Fibroblast of skin of left biceps (primary cell): ENCODE data around the gene MIGA2.

Source experiments
- DNase-seq, 2 experiments: peaks; one replicate each; pipeline ENCODE4 v3.0.0-alpha.2; 2013; ENCODE audit warnings: low read depth in 2 of 2

The MIGA2 gene

DNA sequence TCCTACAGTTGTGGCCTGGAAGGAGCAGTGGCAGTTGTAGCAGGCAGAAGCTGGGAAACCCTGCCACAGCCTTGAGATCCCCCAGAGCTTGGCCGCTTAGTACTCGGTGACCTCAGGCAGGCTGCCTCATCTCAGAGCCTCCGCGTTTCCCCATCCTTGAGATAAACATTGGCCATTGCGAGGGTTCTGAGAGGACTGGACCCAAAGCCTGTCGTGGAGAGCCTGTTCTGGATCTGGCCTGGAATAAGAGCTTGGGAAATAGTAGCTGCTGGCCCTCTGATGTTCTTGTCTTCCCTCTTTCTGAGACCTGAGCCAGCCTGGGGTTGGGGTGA, 1.3 kb downstream of the MIGA2 start:
- no peak for DNase-seq

DNA sequence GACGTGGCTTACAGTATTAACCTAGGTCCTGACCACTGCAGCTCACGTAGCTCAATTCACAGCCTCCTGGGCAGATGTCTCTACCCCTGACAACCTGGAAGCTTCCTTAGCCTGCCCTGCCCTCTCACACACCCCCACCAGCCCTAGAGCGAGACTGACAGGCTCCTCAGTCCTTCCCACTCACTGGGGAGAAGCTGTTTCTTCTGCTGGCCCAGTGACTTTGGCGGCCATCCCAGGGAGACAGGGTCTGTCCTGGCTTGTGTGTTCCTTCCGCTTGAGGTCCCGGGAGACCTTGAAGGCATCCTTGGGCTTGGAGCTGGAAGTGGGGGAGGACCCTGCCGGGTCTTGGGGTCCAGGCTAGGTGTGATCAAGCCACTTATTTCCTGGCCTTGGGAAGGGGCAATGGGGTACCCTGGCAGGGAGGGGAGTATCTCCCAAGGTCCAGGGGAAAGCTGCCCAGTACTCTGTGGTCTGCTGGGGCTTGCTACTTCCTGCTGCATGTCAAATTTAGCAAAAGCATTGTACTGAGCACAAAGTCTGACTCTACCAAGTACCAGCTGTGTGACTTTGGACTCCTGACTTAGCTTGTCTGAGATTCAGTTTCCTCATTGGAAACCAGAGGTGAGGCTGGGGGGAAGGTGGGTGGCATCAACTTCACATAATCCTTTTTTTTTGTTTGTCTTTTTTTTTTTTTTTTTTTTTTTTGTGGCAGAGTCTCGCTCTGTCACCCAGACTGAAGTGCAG, 1.9 kb downstream of the MIGA2 start:
- no peak for DNase-seq

DNA sequence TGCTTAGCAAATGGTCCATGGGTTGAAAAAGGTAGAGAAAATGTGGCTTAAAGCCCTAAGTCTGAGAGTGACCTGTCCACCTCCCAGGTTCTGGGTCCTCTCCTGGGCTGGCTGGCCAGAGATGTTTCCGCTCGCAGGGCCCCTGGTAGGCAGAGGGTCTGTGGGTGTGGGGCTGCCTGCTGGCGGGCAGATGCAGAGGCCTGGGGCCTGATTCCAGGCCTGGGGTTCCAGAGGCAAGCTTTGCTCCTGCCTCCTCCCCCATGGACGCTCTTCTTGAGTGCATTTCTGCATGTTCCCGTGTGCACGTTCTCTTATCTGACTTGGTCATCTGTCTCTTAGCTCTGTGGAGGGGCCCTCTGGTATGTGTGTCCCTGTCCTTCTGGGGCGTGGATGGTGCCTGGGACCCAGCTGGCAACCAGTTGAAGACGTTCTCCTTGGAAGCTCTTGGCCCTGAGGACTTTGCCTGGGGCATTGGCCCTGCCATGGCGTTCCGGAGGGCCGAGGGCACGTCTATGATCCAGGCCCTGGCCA, 3.8 kb downstream of the MIGA2 start:
- DNase-seq = no peak

DNA sequence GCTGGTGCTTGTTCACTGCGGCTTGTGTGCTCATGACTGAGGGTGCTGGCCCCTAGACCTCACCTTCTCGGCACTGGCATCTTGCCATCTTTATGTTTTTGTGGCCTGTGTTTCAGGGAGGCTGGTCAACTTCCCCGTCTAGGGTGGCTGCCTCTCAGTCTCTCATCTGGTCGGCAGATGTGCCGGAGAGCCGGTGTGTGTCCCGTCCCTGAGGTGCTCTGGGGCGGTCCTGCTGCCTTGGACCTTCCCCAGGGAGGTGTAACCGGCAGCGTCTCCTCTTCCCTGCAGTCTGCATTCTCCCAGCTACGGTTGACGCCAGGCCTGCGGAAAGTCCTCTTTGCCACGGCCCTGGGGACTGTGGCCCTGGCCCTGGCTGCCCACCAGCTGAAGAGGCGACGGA, 5.6 kb downstream of the MIGA2 start:
- no peak for DNase-seq

DNA sequence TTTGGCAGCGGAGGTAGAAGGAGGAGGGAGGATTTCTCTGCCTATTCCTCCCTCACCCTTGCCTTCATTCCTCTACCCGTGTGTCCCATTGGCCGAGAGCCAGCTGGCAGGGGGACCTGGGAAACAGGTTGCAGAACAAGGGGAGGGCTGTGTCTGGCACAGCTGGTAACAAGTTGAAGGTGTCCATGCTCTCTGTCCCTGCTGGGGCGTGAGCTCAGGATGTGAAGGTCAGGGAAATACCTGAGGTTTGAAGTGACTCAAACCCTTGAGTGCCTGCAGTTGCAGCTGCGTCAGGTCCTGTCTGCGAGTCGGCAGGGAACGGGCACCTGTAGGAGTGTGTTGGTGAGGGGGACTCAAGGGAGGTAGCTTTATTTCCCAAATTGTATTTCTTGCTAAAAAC, 16.2 kb downstream of the MIGA2 start:
- no peak for DNase-seq

DNA sequence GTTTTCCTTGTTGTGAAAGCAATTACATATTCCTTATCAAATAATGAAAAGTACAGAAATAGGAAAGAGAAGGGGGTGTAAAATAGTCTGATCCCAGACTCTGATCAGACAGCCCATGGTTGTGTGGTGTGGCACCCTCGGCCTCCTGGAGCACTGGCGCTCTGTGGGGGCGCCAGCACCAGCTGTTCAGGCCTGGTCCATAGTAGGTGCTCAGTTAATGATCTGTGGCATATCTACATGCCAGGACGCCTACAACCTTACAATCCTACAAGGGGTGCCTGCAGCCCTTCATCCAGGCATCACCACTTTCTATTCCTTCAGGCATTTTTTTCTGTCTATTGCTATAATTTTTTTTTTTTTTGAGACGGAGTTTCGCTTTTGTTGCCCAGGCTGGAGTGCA, 16.6 kb downstream of the MIGA2 start:
- no peak for DNase-seq

DNA sequence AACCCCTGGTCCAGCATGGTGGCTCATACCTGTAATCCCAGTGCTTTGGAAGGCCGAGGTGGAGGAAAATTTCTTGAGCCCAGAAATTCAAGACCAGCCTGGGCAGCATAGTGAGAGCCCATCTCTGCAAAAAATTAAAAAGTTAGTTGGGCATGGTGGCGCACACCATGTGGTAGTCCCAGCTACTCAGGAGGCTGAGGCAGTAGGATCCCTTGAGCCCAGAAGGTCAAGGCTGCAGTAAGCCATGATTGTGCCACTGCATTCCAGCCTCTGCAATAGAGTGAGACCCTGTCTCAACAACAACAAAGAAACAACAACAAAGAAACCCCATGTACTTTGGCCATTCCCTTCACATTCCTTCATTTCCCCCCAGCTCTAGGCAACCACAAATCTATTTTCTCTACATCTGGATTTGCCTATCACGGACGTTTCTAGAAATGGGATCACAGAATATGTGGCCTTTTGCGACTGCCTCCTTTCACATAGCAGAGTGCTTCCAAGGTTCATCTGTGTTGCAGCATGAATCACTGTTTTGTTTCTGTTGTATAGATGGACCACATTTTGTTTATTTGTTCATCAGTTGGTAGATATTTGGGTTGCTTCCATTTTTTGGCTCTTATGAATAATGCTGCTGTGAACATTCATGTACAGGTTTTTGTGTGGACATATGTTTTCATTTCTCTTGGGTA, 17.9 kb downstream of the MIGA2 start:
- no peak for DNase-seq

DNA sequence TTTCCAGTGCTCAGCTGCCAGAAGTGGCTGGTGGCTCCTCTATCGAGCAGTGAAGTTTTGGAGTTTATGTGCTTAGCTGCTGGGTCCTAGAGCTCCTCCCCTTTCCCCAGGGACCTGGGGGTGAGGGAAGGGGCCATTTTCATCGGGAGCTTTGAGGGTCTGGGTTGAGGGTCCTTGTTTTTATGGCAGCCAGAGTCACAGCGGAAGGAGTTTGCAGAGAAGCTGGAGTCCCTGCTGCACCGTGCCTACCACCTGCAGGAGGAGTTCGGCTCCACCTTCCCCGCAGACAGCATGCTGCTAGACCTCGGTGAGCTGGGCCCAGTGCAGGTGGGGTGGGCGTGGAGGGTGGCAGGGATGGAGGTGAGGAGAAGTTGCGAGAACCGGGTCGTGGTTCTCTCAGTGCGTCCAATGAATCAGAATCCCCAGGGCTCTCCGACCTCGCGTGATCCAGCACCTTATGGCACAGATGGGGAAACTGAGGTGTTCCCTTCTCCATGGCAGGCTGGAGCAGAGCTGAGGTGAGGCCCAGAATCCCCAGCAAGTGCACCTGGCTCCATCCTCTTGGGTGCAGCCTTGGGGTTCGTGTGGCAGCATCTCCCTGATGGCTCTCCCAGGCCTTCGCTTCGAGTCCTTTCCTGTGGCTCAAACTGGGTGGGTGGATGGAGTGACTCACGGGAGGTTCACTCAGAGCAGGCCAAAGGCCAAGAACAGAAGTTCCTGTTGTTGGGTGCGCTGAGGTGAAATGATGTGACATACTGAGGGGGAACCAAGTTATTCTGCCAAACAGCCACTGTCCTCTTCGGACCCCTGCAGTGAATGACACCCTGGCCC, 22.8 kb downstream of the MIGA2 start:
- DNase-seq = no peak

DNA sequence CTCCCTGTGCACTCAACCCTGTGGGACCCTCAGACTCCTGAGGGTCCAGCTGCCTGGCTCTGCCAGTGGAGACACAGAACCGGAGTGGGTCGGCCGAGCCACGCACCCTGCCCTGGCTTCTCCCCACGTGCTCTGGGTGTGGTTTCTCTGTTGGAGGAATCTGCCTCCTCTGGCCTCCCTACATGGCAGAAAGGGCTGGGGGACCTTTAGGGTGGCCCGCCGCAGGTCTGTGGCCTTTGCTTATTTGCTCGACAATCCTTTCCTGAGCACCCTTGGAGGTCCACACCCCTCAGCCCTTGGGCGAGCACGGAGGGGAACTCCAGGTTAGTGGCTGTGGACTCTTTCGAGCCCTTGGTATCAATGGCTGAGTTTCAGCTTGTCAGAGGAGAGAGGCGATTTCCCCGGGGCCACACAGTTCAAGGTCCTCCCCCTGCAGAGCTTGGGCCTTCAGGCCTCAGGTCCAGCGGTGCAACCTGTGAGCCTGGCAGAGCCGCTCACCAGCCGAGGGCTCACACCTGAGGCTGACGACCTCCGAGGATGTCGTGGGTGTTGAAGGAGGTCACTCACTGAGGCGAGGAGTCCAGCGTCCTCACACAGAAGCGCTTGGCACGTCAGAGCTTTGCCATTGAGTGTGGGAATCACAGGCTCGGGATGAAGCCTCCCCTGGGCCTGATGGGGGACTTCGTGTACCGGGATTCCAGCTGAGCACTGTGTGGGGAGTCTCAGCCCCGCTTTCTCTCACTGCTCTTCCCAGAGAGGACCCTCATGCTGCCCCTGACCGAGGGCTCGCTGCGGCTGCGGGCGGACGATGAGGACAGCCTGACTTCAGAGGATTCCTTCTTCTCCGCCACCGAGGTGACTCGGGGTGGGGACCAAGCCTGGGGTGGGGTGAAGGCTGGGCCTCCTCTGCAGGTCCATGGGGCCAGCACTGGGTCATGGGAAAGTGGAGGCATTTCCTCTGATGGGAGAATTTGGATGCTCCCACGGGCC, 23.7 kb downstream of the MIGA2 start:
- DNase-seq = no peak

DNA sequence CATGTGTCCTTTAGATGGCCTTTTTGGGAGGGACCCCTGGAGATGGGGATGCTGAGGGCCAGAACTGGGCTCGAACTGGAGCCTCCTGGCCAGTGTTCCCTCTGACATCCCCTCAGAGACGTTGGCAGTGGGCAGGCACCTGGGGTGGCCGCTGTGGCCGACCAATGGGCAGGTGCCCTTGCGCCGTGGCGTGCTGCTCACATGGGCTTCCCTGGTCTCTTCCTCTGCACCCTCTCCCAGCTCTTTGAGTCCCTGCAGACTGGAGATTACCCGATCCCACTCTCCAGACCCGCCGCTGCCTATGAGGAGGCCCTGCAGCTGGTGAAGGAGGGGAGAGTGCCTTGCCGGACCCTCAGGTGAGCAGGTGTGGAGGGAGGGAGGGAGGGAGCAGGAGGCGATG, 24.6 kb downstream of the MIGA2 start:
- no peak for DNase-seq

DNA sequence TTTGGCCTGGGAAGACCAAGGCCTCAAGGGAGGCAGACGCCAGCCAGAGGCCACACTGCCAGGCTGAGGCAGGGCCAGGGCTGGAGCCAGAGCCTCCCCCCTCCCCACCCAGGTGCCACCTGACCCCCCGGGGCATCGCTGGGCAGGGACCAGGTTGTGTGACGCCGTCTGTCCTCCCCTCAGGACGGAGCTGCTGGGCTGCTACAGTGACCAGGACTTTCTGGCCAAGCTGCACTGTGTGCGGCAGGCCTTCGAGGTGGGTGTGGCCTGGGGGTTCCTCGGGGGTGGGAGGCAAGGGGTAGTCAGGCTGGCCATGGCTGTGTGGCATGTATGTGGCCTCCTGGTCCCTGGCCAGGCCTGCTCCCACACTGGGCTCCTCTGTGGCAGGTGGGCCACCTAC, 26.6 kb downstream of the MIGA2 start:
- DNase-seq = no peak

DNA sequence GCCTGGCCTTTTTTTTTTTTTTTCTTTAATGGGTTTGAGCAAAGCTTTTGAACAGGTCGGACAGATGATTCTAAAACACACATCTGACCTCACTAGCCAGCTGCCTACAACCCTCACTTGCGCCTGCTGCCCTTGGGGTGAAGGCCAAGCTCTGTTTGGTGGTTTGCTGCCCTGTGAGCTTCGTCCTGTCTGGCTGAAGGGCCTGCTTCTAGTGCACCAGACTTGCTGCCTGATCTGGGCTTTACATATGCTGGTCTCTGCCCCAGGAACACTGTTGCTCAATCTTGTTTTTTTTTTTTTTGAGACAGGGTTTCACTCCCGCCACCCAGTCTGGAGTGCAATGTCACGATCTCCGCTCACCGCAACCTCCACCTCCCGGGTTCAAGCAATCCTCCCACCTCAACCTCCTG, 28.1 kb downstream of the MIGA2 start:
- DNase-seq = no peak

DNA sequence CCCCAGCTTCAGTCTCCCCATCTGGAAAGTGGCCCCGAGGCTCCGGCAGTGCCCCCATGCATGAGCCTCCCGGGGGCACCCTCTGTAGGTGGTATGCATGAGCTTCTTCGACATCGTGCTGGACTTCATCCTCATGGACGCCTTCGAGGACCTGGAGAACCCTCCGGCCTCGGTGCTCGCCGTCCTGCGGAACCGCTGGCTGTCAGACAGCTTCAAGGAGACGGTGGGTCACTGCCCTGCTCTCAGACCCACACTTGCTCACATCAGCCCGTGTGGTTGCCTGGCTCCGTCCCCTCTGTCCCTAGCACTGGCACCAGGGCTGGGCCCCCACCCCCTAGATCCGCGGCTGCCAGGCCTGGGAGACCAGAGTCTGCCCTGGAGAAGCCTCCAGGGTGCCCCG, 31.7 kb downstream of the MIGA2 start:
- no peak for DNase-seq

DNA sequence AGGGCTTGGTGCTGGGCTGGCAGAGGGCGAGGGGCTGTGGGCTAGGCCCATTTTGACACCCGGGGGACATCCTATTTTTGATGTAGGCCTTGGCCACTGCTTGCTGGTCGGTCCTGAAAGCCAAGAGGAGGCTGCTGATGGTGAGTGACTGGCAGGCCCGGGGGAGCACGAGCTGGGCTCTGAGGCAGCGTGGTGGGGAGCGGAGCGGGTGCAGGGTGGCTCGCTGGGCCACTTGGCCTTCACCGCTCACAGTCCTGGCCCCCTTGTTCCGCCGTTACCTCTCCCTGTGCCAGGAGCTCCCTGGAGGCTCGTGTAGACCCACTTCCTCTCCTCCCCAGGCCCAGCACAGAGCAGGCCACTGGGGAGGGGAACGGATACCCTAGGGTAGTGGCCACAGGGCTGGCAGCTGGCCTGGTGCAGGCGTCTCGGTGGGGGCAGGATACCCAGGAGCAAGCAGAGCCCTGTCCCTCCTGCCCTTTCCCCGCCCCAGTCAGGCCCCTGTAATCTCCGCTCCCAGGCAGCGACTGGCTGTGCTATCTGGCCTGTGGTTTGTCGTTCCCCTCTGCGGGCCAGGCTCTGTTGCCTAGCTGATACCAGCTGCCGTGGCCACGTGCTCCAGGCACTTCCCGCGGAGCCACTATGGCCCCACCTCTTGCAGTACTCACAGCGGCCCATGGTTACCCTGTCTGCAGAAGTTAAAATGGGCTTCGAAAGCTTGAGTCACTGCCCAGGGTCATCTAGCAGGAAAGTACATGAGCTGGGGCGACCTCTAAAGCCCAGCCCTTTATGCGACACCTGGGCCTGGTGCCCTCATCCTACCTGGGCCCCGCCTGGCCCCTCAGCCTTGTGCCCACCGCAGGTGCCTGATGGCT, 32.8 kb downstream of the MIGA2 start:
- DNase-seq = no peak

DNA sequence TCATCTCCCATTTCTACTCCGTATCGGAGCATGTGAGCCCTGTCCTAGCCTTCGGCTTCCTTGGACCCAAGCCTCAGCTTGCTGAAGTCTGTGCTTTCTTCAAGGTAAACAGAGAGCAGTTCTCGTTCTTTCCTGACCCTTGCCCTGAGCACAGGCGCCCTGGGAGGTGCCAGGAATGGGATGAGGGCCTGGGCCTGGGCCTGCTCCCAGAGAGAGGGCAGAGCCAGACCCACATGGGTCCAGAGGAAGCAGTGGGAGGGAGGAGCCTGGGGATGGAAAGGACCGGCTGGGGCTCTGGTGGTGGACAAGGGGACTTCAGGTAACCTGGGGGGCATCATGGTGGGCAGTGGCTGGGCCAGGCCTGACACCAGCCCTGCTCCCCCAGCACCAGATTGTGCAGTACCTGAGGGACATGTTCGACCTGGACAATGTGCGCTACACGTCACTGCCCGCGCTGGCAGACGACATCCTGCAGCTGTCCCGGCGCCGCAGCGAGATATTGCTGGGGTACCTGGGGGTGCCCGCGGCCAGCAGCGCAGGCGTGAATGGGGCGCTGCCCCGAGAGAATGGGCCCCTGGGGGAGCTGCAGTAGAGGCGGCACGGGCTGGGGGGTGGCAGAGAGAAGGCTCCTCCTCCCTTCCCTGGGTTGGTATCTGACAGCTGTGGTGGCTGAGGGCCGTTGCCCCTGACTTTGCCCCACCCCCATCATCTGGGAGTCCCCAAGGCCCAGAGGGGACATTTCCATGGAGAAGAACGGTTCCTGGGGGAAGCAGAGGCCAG, 33.6 kb downstream of the MIGA2 start:
- DNase-seq = no peak

DNA sequence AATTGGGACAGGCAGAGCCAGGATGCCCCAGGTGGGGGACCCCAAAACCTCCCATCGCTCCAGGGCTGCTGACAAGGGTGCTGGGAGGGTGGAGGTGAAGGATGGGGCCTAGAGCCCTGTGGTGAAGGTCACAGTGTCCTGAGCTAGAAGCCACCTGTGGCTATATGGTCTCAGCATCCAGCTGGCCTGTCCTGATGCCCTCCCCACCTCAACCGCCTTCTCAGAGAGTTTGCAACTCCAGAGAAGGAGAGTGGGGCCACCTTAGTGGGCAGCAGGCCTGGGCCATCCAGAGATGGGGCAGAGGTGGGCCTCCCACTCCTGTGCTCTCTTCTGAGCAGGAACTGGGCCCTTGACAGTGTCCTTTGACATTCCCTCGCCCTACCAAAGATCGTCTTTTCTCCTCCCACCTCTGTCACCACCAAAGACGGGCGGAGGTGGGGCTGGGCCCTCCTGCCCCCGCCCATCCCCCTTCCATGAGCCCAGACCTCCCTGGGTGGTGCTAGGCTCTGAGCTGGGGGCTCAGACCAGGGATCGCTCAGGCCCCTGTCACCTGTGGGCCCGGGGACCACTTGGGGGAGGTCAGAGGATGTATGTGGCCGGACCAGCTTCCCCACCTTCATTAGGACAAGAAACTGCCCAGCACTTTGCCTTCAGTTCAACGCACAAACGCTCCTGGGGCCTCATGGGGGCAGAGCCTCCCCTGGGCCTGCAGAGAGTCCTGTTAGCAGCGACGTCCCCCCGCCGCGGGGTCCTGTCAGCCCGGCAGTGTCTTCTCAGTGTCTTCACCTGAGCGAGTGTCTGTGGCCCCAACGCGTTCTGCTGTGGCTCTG, 34.5 kb downstream of the MIGA2 start:
- DNase-seq = no peak

DNA sequence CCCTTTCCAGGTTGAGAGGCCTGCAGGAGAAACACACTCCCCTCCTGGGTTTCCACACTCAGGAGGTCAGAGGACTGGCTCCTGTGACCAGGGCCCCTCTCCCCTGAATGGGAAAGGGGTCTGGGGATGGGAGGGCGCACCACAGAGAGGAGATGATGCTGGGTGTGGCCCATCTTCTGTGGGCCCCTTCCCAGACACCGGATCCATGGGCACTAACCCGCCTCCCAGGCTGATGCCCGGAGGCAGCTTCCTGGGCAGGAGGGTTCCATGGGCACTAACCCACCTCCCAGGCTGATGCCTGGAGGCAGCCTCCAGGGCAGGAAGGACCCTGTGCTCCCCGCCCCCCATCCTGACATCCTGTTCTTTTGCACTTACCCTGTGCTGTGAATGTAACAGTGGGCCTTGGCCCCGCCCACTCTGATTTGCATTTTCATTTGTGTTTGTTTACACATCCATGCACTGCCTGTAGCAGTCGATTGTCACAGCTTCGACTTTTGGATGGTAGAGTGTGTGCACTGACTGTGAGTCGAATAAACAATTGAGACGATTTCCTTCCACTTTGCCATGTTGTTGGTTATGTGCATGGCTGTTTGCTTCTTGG, 35.2 kb downstream of the MIGA2 start:
- no peak for DNase-seq

DNA sequence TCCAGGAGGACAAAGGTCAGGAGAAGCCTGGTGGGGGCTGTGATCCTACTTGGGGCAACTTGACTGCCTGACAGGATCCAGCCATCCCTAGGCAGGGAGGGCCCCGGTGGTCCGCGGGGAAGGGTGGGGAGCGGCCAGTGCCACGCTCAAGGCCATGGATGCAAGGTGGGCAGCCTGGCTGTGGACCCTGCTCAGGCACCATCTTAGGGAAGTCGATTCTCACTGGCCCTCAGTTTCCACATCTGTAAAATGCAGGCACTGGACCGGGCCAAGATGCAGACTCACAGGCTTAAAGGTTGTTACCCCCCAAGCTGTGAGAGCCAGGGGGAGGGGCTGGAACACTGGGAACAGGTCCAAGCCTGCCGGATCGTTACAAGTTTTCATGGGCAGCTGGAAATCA, 35.7 kb downstream of the MIGA2 start:
- DNase-seq = no peak
